Heart left ventricle (tissue), 16 donors: ENCODE data around the gene SNX22. TPM values are rescaled to one million over a fixed set of nuclear protein-coding genes. Genes with fewer than 3 reads are reported as not detected.

Experiments
- ATAC-seq, 4 donors: fragments of 200-7000 bp; cut with Tn5 transposase; one replicate each; pipeline ENCODE4 v1.9.1; 2020 to 2022; ENCODE audit warnings: moderate library complexity in 4 of 4, mild to moderate bottlenecking in 3 of 4, moderate number of reproducible peaks in 1 of 4
- DNase-seq, 5 donors: peaks; one replicate each; pipeline ENCODE4 v3.0.0-alpha.2; 2020
- H3K27ac ChIP-seq, 12 donors: fragments of 200-600 bp; sonication (generic) in 4 of 12; one replicate each; pipeline versions ENCODE4 v1.5.0 to v1.8.0; 2016 to 2022; ENCODE audit warnings: mild to moderate bottlenecking in 2 of 12
- H3K27me3 ChIP-seq, 9 donors: fragments of 200-600 bp; sonication (generic) in 2 of 9; one replicate each; pipeline versions ENCODE4 v1.5.1 to v1.8.0; 2016 to 2022; ENCODE audit warnings: mild to moderate bottlenecking in 3 of 9
- H3K36me3 ChIP-seq, 9 donors: fragments of 200-600 bp; sonication (generic) in 2 of 9; one replicate each; pipeline versions ENCODE4 v1.5.0 to v1.8.0; 2018 to 2022; ENCODE audit warnings: mild to moderate bottlenecking in 2 of 9
- H3K4me1 ChIP-seq, 12 donors: fragments of 200-600 bp; sonication (generic) in 4 of 12; one replicate each; pipeline versions ENCODE4 v1.5.0 to v1.8.0; 2016 to 2022; ENCODE audit warnings: mild to moderate bottlenecking in 3 of 12
- H3K4me3 ChIP-seq, 12 donors: fragments of 200-600 bp; sonication (generic) in 4 of 12; one replicate each; pipeline versions ENCODE4 v1.5.0 to v1.8.0; 2017 to 2022; ENCODE audit warnings: mild to moderate bottlenecking in 9 of 12, moderate library complexity in 4 of 12
- H3K9me3 ChIP-seq, 12 donors: fragments of 200-600 bp; sonication (generic) in 4 of 12; one replicate each; pipeline versions ENCODE4 v1.5.0 to v1.8.0; 2016 to 2022; ENCODE audit warnings: mild to moderate bottlenecking in 1 of 12
- POLR2A ChIP-seq, 2 donors: fragments of 450-650 bp; IDR thresholded peaks; one replicate each; pipeline ENCODE4 v1.6.1; 2017; ENCODE audit warnings: antibody characterized with exemption in 2 of 2, mild to moderate bottlenecking in 2 of 2, moderate library complexity in 2 of 2
- WGBS, 4 donors: extraction: QIAGEN DNeasy Blood & Tissue Kit in 2 of 4; methylation state at CpG; one replicate each; pipeline versions ENCODE4 v1.1.5 to v1.1.7; 2013 to 2018; 5-methylcytosine and 5-hydroxymethylcytosine counted together
- intact Hi-C, 10 donors: fragments of 100-400 bp; cut with DNase I; formaldehyde crosslinking; loops; one replicate each; pipeline versions ENCODE4 v1.11.1 to v1.14.2; 2022
- long read RNA-seq, 3 donors: library from polyadenylated mRNA; unstranded; transcript quantifications; one replicate each; pipeline ENCODE4 v2.0.0, GENCODE V29; 2020 to 2021
- polyA plus RNA-seq, 2 donors: library from polyadenylated mRNA; stranded (reverse); fragments of 200-250 nt; gene quantifications; one replicate each; pipeline ENCODE4 v1.2.3, GENCODE V29; 2013
- total RNA-seq, 9 donors: library from RNA; depleted of rRNA in 2 of 9; stranded (reverse); fragments of >200 nt in 2 of 9; fragmentation: NEBNext Ultra II Directional in 3 of 9; extraction: Animal tissue kit (Norgen Biotek cat#: 25700) in 3 of 9; gene quantifications; one replicate each; pipeline versions ENCODE4 v1.1.0 to v1.2.4, GENCODE V29; 2016 to 2023
- TF ChIP-seq, protein P1 (sequence below), 12 donors: fragments of 200-600 bp; sonication (generic) in 4 of 12; IDR thresholded peaks; one replicate each; pipeline versions ENCODE4 v1.5.0 to v1.8.0; 2018 to 2022; ENCODE audit warnings: antibody characterized with exemption in 12 of 12, mild to moderate bottlenecking in 5 of 12
- donor health status: ischemic (EF 13 %, LVEDD 7.1; RV severe dilation, severe dysfunction).
- donor health status: healthy with polysubstance abuse.
- donor health status: DM: no; HTN: yes; CAD: no.
- donor health status: DM: no; HTN: no; CAD: no.
- donor health status: ischemic (EF 25% LVEDD 6.9; RV normal size, moderate dysfunction).
- donor health status: ischemic (EF 25% LVEDD 5.7; RV mildly dilated, moderate dysfunction).
- donor health status: healthy.
- donor health status: DM: yes; HTN: yes; CAD: no.
- donor health status: ischemic (EF 35%, LVEDD 5.7; RV mildly dilated, moderate dysfunction).
- donor health status: nonischemic (EF 11% LVEDD 7.7; RV severe dilation, severe dysfunction).
- donor health status: DM: yes; HTN: yes; CAD: no.
- donor health status: PGD.
- donor health status: ischemic (EF 29% LVEDD 5.4; RV normal size, mild dysfunction).
- donor health status: nonischemic (EF 23%, LVEDD 6.1; RV moderate dilation, normal function).

Gene SNX22
- total RNA-seq = 1 to 10 TPM in 7 of 9 donors, under 1 TPM in 2; 0.71 to 4.7 (median 1.8) TPM
- polyA plus RNA-seq = 1 to 10 TPM; 1.9 to 6.7 TPM
- long read RNA-seq, donor 1, partial matches to known transcripts = 0 of 1 reads
- long read RNA-seq, donor 1, other reads (novel, unspliced or antisense) = 1 of 1 reads
- long read RNA-seq, donor 2, partial matches to known transcripts = 0 of 3 reads
- long read RNA-seq, donor 2, other reads (novel, unspliced or antisense) = 3 of 3 reads
- long read RNA-seq, donor 3, partial matches to known transcripts = 0 of 2 reads
- long read RNA-seq, donor 3, other reads (novel, unspliced or antisense) = 1 of 2 reads

DNA sequence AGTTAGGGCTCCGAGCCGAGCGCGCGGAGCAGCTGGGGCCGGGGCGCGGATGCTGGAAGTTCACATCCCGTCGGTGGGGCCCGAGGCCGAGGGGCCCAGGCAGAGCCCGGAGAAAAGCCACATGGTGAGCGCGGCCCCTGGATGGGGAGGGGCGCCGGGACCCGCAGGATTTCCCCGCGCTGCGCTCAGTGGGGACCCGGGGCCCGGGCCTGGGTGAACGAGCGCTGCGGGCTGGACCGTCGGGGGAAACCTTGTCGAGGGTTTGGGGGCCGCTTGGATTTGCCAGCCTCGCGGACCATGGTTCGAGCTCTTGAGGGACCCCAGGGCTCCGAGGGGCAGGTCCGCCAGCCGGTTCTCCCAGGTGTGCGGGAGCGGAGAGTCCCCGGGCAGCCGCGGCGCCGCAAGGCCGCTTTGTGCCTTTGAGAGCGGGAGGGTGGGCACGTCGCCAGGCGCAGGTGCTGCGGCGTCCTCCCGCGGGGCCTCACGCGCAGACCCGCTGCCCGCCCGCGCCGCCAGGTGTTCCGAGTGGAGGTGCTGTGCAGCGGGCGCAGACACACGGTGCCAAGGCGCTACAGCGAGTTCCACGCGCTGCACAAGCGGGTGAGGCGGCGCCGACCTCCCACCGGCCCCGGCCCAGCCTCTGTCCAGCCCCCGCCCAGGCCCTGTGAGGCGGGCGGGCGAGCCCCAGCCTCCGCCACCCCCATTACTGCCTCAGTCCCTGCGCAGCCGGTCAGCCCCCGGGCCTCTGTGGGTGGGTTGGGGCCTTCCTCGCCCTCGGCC is at the start of gene SNX22:
TSS of gene SNX22 (plus strand) at position 5 of the 780 bp plus-strand sequence. CDS start at position 50, 45 bp downstream.
- peak within 1 kb of the TSS; percentile 35 to 59 (median 49) for H3K4me3 ChIP-seq
- intact Hi-C loops = loop anchor here in 7 of 10 donors (5.0 kb wide), 3 partner anchors 45 to 60 kb away; partner anchors contain the start of genes SNX1 (in 6 of the 7) and CIAO2A (in 1 of the 7)
- peak in 2 of 4 donors; percentile 0 for ATAC-seq
- 2 to 5% (median 3%) methylated on average over 35 to 83 of the region's 83 CpGs for WGBS, 4 donors
- peaks cover 0 to 24% (median 0%) of the 10 kb centered on the region in 9 donors for H3K27me3 ChIP-seq
- TF ChIP-seq, protein P1, sequence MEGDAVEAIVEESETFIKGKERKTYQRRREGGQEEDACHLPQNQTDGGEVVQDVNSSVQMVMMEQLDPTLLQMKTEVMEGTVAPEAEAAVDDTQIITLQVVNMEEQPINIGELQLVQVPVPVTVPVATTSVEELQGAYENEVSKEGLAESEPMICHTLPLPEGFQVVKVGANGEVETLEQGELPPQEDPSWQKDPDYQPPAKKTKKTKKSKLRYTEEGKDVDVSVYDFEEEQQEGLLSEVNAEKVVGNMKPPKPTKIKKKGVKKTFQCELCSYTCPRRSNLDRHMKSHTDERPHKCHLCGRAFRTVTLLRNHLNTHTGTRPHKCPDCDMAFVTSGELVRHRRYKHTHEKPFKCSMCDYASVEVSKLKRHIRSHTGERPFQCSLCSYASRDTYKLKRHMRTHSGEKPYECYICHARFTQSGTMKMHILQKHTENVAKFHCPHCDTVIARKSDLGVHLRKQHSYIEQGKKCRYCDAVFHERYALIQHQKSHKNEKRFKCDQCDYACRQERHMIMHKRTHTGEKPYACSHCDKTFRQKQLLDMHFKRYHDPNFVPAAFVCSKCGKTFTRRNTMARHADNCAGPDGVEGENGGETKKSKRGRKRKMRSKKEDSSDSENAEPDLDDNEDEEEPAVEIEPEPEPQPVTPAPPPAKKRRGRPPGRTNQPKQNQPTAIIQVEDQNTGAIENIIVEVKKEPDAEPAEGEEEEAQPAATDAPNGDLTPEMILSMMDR (IDR thresholded peaks at IDR 0.05) = no peak
- TF ChIP-seq POLR2A (IDR thresholded peaks at IDR 0.05) = no peak
- peaks cover 0 to 32% (median 23%) of the 10 kb centered on the region in 9 donors for H3K36me3 ChIP-seq
- H3K9me3 ChIP-seq = no peaks in the 10 kb centered on the region
- peak in 2 of 5 donors; percentile 25 to 40 for DNase-seq
- H3K4me1 ChIP-seq = peaks cover 7 to 49% (median 30%) of the 10 kb centered on the region in 12 donors
- peak within 1 kb of the TSS in 3 of 12 donors; percentile 7 to 19 (median 13) for H3K27ac ChIP-seq

DNA sequence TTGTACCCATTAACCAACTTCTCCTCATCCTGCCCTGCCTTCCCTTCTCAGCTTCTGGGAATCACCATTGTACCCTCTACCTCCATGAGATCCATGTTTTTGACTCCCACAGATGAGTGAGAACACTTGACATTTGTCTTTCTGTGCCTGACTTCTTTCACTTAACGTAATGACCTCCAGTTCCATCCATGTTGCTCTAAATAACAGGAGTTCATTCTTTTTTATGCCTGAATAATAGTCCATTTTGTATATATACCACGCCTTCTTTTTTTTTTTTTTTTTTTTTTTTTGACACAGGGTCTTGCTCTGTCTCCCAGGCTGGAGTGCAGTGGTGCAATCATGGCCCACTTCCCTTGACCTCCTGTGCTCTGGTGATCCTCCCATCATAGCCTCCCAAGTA is 49.0 kb upstream of the SNX22 start:
- no peaks in the 10 kb centered on the region for H3K9me3 ChIP-seq
- intact Hi-C loops = no loop called here
- TF ChIP-seq POLR2A (IDR thresholded peaks at IDR 0.05) = no peak
- TF ChIP-seq, protein P1 (IDR thresholded peaks at IDR 0.05) = no peak
- no peak for ATAC-seq
- H3K4me3 ChIP-seq = no peak overlapping the region
- no peaks in the 10 kb centered on the region for H3K27me3 ChIP-seq
- H3K4me1 ChIP-seq = peaks cover 4 to 97% (median 51%) of the 10 kb centered on the region in 12 donors
- peaks cover 0 to 7% (median 0%) of the 10 kb centered on the region in 9 donors for H3K36me3 ChIP-seq
- DNase-seq = no peak
- no peak overlapping the region for H3K27ac ChIP-seq
- 92 to 97% (median 96%) methylated on average over 2 of the region's 2 CpGs for WGBS, 4 donors

DNA sequence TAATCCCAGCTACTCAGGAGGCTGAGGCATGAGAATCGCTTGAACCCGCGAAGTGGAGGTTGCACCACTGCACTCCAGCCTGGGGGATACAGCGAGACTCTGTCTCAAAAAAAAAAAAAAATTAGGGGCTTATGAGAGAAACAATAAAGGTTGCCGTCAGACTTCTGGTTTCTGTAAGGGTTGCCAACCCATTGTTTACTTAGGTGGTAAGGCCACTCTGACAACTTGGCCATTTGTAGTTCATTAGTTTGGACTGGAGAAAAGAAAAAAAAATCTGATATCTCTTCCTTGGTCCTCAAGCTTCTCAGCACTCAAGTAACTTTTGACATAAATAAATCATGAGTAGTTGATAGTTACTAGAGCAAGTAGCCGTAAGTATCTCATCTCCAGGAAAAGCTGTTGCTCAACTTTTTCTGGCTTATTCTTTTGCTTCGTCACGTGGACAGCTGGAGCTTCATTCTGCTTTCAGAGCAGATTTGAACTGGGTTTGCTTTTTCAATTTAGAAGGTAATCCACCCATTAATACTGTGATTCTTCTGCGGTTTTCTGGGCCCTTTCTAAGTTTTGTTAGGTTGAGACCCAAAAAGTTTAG is 46.3 kb upstream of the SNX22 start:
- intact Hi-C loops = loop anchor here in 1 of 10 donors (5.0 kb wide), 1 partner anchor 47 kb away; the partner anchor contains the start of gene SNX22
- ATAC-seq (peak in 3 of 4 donors; percentile 67 to 74 (median 68)), DNase-seq (peak in 1 of 5 donors; percentile 28)
- Histone ChIP-seq H3K27me3 (no peaks in the 10 kb centered on the region), H3K4me1 (peaks cover 3 to 92% (median 41%) of the 10 kb centered on the region in 12 donors), H3K4me3 (peak overlapping the region in 1 of 12 donors; percentile 5), H3K36me3 (peaks cover 0 to 5% (median 0%) of the 10 kb centered on the region in 9 donors), H3K9me3 (no peaks in the 10 kb centered on the region), H3K27ac (peak overlapping the region in 9 of 12 donors; percentile 13 to 85 (median 40))
- WGBS, 4 donors = 62 to 74% (median 63%) methylated on average over 9 of the region's 9 CpGs
- no peak for TF ChIP-seq POLR2A (IDR thresholded peaks at IDR 0.05)
- TF ChIP-seq, protein P1 (IDR thresholded peaks at IDR 0.05) = no peak
